OCI-LY7 (cell line): ENCODE measurements around the gene RNF26.

Experiments used
- CTCF ChIP-seq: fragments of 200-600 bp; sonication (generic); conservative IDR thresholded peaks from 2 replicates; pipeline ENCODE4 v1.5.1; 2014; ENCODE audit warnings: mild to moderate bottlenecking, antibody characterized with exemption, low read length, moderate library complexity, mixed read lengths
- EZH2phosphoT487 ChIP-seq: fragments of 200-600 bp; sonication (generic); IDR thresholded peaks from 2 replicates; pipeline ENCODE4 v1.6.1; 2018; ENCODE audit warnings: low read depth, borderline replicate concordance, mild to moderate bottlenecking, mixed run types, antibody characterized with exemption, low read length, moderate library complexity, mixed read lengths

DNA sequence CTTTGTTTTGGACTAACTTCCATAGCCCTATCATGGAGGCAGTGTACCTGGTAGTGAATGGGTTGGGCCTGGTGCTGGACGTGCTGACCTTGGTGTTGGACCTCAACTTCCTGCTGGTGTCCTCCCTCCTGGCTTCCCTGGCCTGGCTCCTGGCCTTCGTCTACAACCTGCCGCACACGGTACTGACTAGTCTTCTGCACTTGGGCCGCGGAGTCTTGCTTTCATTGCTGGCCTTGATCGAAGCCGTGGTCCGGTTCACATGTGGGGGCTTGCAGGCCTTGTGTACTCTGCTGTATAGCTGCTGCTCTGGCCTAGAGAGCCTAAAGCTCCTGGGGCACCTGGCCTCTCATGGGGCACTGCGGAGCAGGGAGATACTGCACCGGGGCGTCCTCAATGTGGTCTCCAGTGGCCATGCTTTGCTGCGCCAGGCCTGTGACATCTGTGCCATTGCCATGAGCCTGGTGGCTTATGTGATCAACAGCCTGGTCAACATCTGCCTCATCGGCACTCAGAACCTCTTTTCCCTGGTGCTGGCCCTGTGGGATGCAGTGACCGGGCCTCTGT lies 846 bp downstream of the RNF26 start:
- TF ChIP-seq CTCF: no peak
- TF ChIP-seq EZH2phosphoT487: no peak
